ENCODE measurements around the gene IQCM.
A peak's percentile ranks its signal among the peaks of the same experiment; 100 is the strongest.
"Not testable (repeated sequence)": the region's sequence is repeated elsewhere in the genome, so short reads cannot be mapped to it uniquely, and the experiment has no call there.

The IQCM gene

GRCh38 chr4:149426461-149426860 is 389.2 kb downstream of the IQCM start:
- no peak for DNase-seq

- DNase-seq = no peak
These were observed 406.1 kb downstream of the IQCM start for GRCh38 chr4:149409555-149409962.

- DNase-seq = no peak
These were observed 406.5 kb downstream of the IQCM start for GRCh38 chr4:149409146-149409545.

- DNase-seq = no peak
These were observed 411.5 kb downstream of the IQCM start for GRCh38 chr4:149404143-149404542.

GRCh38 chr4:149403081-149403480 is 412.6 kb downstream of the IQCM start:
- no peak for DNase-seq

GRCh38 chr4:149398993-149399392 is 416.6 kb downstream of the IQCM start:
- no peak for DNase-seq

GRCh38 chr4:149370785-149371420 is 444.7 kb downstream of the IQCM start:
- peak; percentile 25 for DNase-seq

- DNase-seq = no peak
These were observed 445.6 kb downstream of the IQCM start for GRCh38 chr4:149370002-149370401.

GRCh38 chr4:149353241-149353640 is 462.4 kb downstream of the IQCM start:
- no peak for DNase-seq

GRCh38 chr4:149349541-149349940 is 466.1 kb downstream of the IQCM start:
- DNase-seq = no peak

GRCh38 chr4:149347139-149347538 is 468.5 kb downstream of the IQCM start:
- DNase-seq = no peak

- DNase-seq = no peak
These were observed 470.2 kb downstream of the IQCM start for GRCh38 chr4:149345424-149345823.

- no peak for DNase-seq
These were observed 471.2 kb downstream of the IQCM start for GRCh38 chr4:149344436-149344835.

- DNase-seq = no peak
These were observed 472.0 kb downstream of the IQCM start for GRCh38 chr4:149343614-149344013.

- DNase-seq = not testable (repeated sequence)
These were observed 474.5 kb downstream of the IQCM start for GRCh38 chr4:149341117-149341516.

GRCh38 chr4:149328161-149328560 is 487.5 kb downstream of the IQCM start:
- DNase-seq = no peak

- DNase-seq = no peak
These were observed 493.4 kb downstream of the IQCM start for GRCh38 chr4:149322203-149322602.

GRCh38 chr4:149321438-149321837 is 494.2 kb downstream of the IQCM start:
- DNase-seq = no peak

GRCh38 chr4:149311076-149311475 is 504.6 kb downstream of the IQCM start:
- no peak for DNase-seq

- DNase-seq = no peak
These were observed 509.1 kb downstream of the IQCM start for GRCh38 chr4:149306537-149306936.

All from NCI-H1436 treated with DMSO at 0.1 percent for 48 hours (cell line).